IMR-90 (cell line): ENCODE data around the gene CCDC180. TPM values are rescaled to one million over a fixed set of nuclear protein-coding genes. Genes with fewer than 3 reads are reported as not detected.

Source experiments
- ATAC-seq: fragments of 200-7000 bp; cut with Tn5 transposase; 2 replicates; pipeline ENCODE4 v1.9.1; 2020; ENCODE audit warnings: low read depth, mild to moderate bottlenecking, moderate library complexity
- BruUV-seq: library from RNA; stranded (reverse); fragments of 400-500 nt; replicated peaks from 2 replicates; lab custom pipeline; 2021; lab: Mats Ljungman, UMichigan
- CTCF ChIA-PET: fragments of 300-600 bp; formaldehyde crosslinking; extraction: SDS; loops from one replicate; lab custom pipeline; 2021; ENCODE audit warnings: antibody characterized with exemption; lab: Yijun Ruan, JAX
- POLR2A ChIA-PET: fragments of 300-600 bp; sonication (Branson Sonifier 250); formaldehyde crosslinking; loops from one replicate; lab custom pipeline; 2022; ENCODE audit warnings: antibody characterized with exemption; ENCODE audit not compliant: unreplicated experiment; lab: Charles Lee
- DNase-seq: peaks from one replicate; pipeline ENCODE4 v3.0.0; 2013
- H2AFZ ChIP-seq: replicated peaks from 2 replicates; pipeline ENCODE3; 2013; ENCODE audit warnings: low read length, mild to moderate bottlenecking; ENCODE audit not compliant: poor library complexity
- H2AK5ac ChIP-seq: 2 replicates; pipeline ENCODE4 v1.6.1; 2013; ENCODE audit warnings: low read depth, low read length, inconsistent platforms
- H2AK9ac ChIP-seq: replicated peaks from 2 replicates; pipeline ENCODE3; 2013; ENCODE audit warnings: mild to moderate bottlenecking, low read depth, low read length, moderate library complexity; ENCODE audit not compliant: poor library complexity
- H2BK120ac ChIP-seq: 2 replicates; pipeline ENCODE4 v1.6.1; 2013; ENCODE audit warnings: low read depth, low read length, inconsistent platforms
- H2BK15ac ChIP-seq: 3 replicates; pipeline ENCODE4 v1.6.1; 2013; ENCODE audit warnings: low read depth, low read length, inconsistent platforms
- H2BK20ac ChIP-seq: 2 replicates; pipeline ENCODE4 v1.6.1; 2013; ENCODE audit warnings: low read depth, mild to moderate bottlenecking, inconsistent platforms, low read length, moderate library complexity
- H2BK5ac ChIP-seq: 2 replicates; pipeline ENCODE4 v1.6.1; 2013; ENCODE audit warnings: mild to moderate bottlenecking, low read depth, low read length, inconsistent platforms; ENCODE audit not compliant: poor library complexity, severe bottlenecking
- H3K14ac ChIP-seq: replicated peaks from 2 replicates; pipeline ENCODE4 v1.6.1; 2013; ENCODE audit warnings: low read depth, low read length, inconsistent platforms
- H3K18ac ChIP-seq: 2 replicates; pipeline ENCODE4 v1.6.1; 2013; ENCODE audit warnings: low read depth, low read length, control low read depth
- H3K23ac ChIP-seq: 2 replicates; pipeline ENCODE4 v1.6.1; 2013; ENCODE audit warnings: low read depth, low read length, inconsistent platforms
- H3K27ac ChIP-seq: 2 replicates; pipeline ENCODE4 v1.5.1; 2013; ENCODE audit warnings: mild to moderate bottlenecking, control low read depth, low read length; ENCODE audit not compliant: insufficient read depth
- H3K27me3 ChIP-seq: 2 replicates; pipeline ENCODE4 v1.6.1; 2013; ENCODE audit warnings: low read length; ENCODE audit not compliant: control insufficient read depth, insufficient read depth
- H3K36me3 ChIP-seq: 2 replicates; pipeline ENCODE4 v1.6.1; 2013; ENCODE audit warnings: low read length, mixed read lengths; ENCODE audit not compliant: control insufficient read depth, insufficient read depth
- H3K4ac ChIP-seq: 2 replicates; pipeline ENCODE4 v1.6.1; 2013; ENCODE audit warnings: low read depth, low read length, inconsistent platforms
- H3K4me1 ChIP-seq: 2 replicates; pipeline ENCODE4 v1.6.1; 2013; ENCODE audit warnings: low read length, mixed read lengths; ENCODE audit not compliant: control insufficient read depth, insufficient read depth
- H3K4me2 ChIP-seq: 2 replicates; pipeline ENCODE4 v1.6.1; 2013; ENCODE audit warnings: low read depth, mild to moderate bottlenecking, control low read depth, low read length, moderate library complexity
- H3K4me3 ChIP-seq: 2 replicates; pipeline ENCODE4 v1.5.1; 2013; ENCODE audit warnings: low read depth, mild to moderate bottlenecking, control low read depth, low read length, moderate library complexity; ENCODE audit not compliant: insufficient read depth
- H3K56ac ChIP-seq: 2 replicates; pipeline ENCODE4 v1.6.1; 2013; ENCODE audit warnings: low read length, inconsistent platforms; ENCODE audit not compliant: insufficient read depth; ENCODE audit errors: extremely low read depth
- H3K79me1 ChIP-seq, 2 experiments: 2 replicates each; pipeline ENCODE4 v1.6.1; 2013; ENCODE audit warnings: low read length in 2 of 2, inconsistent platforms in 1 of 2, low read depth in 1 of 2
- H3K9ac ChIP-seq: 2 replicates; pipeline ENCODE4 v1.6.1; 2013; ENCODE audit warnings: low read depth, low read length, control low read depth
- H3K9me1 ChIP-seq: 2 replicates; pipeline ENCODE4 v1.6.1; 2013; ENCODE audit warnings: low read length, inconsistent platforms; ENCODE audit not compliant: insufficient read depth
- H3K9me3 ChIP-seq: 2 replicates; pipeline ENCODE4 v1.6.1; 2013; ENCODE audit warnings: low read length; ENCODE audit not compliant: control insufficient read depth, insufficient read depth
- H4K20me1 ChIP-seq: 2 replicates; pipeline ENCODE4 v1.6.1; 2013; ENCODE audit warnings: low read length, inconsistent platforms; ENCODE audit not compliant: insufficient read depth
- H4K5ac ChIP-seq: 2 replicates; pipeline ENCODE4 v1.6.1; 2013; ENCODE audit warnings: mild to moderate bottlenecking, low read depth, low read length, control low read depth
- H4K8ac ChIP-seq, 2 experiments: 2 replicates each; pipeline ENCODE4 v1.6.1; 2013; ENCODE audit warnings: low read depth in 2 of 2, low read length in 2 of 2, control low read depth in 1 of 2, inconsistent platforms in 1 of 2
- H4K91ac ChIP-seq: 2 replicates; pipeline ENCODE4 v1.6.1; 2013; ENCODE audit warnings: low read depth, low read length, inconsistent platforms; ENCODE audit not compliant: insufficient read depth
- BHLHE40 ChIP-seq: fragments of 150-350 bp; IDR thresholded peaks from 2 replicates; pipeline ENCODE4 v1.6.1; 2016; ENCODE audit warnings: mild to moderate bottlenecking, low read depth, low read length
- CEBPB ChIP-seq: IDR thresholded peaks from 2 replicates; pipeline ENCODE4 v1.6.1; 2012; ENCODE audit warnings: low read depth, low read length, improper control_type of control experiment
- CHD1 ChIP-seq: IDR thresholded peaks from 2 replicates; pipeline ENCODE4 v1.6.1; 2012; ENCODE audit warnings: low read depth, low read length, improper control_type of control experiment
- CTCF ChIP-seq: conservative IDR thresholded peaks from 2 replicates; pipeline ENCODE4 v1.5.1; 2012; ENCODE audit warnings: mild to moderate bottlenecking, low read depth, low read length, improper control_type of control experiment
- ELK1 ChIP-seq: fragments of 150-350 bp; IDR thresholded peaks from 2 replicates; pipeline ENCODE4 v1.6.1; 2016; ENCODE audit warnings: low read depth, mild to moderate bottlenecking, low read length, moderate library complexity, borderline replicate concordance
- FOS ChIP-seq: fragments of 150-350 bp; IDR thresholded peaks from 2 replicates; pipeline ENCODE4 v1.6.1; 2016; ENCODE audit warnings: low read depth, low read length
- MXI1 ChIP-seq: IDR thresholded peaks from 2 replicates; pipeline ENCODE4 v1.6.1; 2012; ENCODE audit warnings: low read depth, mild to moderate bottlenecking, low read length, moderate library complexity, borderline replicate concordance
- NFE2L2 ChIP-seq: fragments of 150-350 bp; IDR thresholded peaks from 2 replicates; pipeline ENCODE4 v1.6.1; 2016; ENCODE audit warnings: low read depth, mild to moderate bottlenecking, low read length
- POLR2A ChIP-seq: IDR thresholded peaks from 2 replicates; pipeline ENCODE4 v1.6.1; 2012; ENCODE audit warnings: mild to moderate bottlenecking, low read depth, low read length
- RFX5 ChIP-seq: IDR thresholded peaks from 2 replicates; pipeline ENCODE4 v1.8.0; 2012; ENCODE audit warnings: low read depth, mild to moderate bottlenecking, low read length, moderate library complexity
- SMC3 ChIP-seq: fragments of 150-350 bp; IDR thresholded peaks from 2 replicates; pipeline ENCODE4 v1.6.1; 2016; ENCODE audit warnings: low read depth, mild to moderate bottlenecking, antibody characterized with exemption, low read length, moderate library complexity
- whole genome bisulfite sequencing, 2 experiments: methylation state at CpG; one replicate each; pipeline versions ENCODE4 v1.1.5 to v1.1.7; 2013; ENCODE audit warnings: missing lambda C conversion rate in 2 of 2; ENCODE audit not compliant: insufficient read length in 1 of 2; ENCODE audit errors: extremely low coverage in 2 of 2; 5-methylcytosine and 5-hydroxymethylcytosine counted together
- dilution Hi-C: fragments of 300-500 bp; cut with HindIII; formaldehyde crosslinking; loops from one replicate; pipeline ENCODE4 v1.14.3; 2018; ENCODE audit warnings: low sequenced_read_pairs; ENCODE audit not compliant: unreplicated experiment
- in situ Hi-C: fragments of 300-500 bp; cut with MboI; formaldehyde crosslinking; loops from 3 replicates; pipeline ENCODE4 v1.14.3; 2019; ENCODE audit warnings: low sequenced_read_pairs, inconsistent platforms, mixed read lengths
- intact Hi-C: fragments of 100-400 bp; cut with micrococcal nuclease; formaldehyde crosslinking; loops from 2 replicates; pipeline ENCODE4 v1.10.0; 2022
- polyA plus RNA-seq, 3 experiments: library from polyadenylated mRNA; depleted of rRNA; stranded (reverse); fragments of >200 nt; gene quantifications; 2 replicates each; pipeline ENCODE4 v1.2.3, GENCODE V29; 2012; ENCODE audit warnings: low replicate concordance in 1 of 3
- total RNA-seq: library from RNA; depleted of rRNA; stranded (reverse); fragments of >200 nt; gene quantifications from 2 replicates; pipeline ENCODE4 v1.2.3, GENCODE V29; 2012

CCDC180 gene
- total and polyA plus RNA-seq, 2 of the 4 experiments (the other 2 are of a cell fraction): 0.24 to 0.90 TPM

GRCh38 chr9:97309260-97309659 lies 1.8 kb downstream of the CCDC180 start:
- Histone ChIP-seq H3K4me1 (no peaks in the 10 kb centered on the region), H2BK20ac (no peak overlapping the region), H2BK15ac (no peak overlapping the region), H2AK9ac (no peak overlapping the region), H3K27me3 (no peaks in the 10 kb centered on the region), H3K79me1 (no peaks in the 10 kb centered on the region), H2AK5ac (no peak overlapping the region), H3K4me3 (no peak overlapping the region), H4K8ac (no peak overlapping the region), H4K91ac (no peak overlapping the region), H3K4me2 (no peak overlapping the region), H3K27ac (no peak overlapping the region), H2BK5ac (no peak overlapping the region), H2BK120ac (no peak overlapping the region), H3K56ac (no peak overlapping the region), H3K9ac (no peak overlapping the region), H3K36me3 (no peaks in the 10 kb centered on the region), H3K4ac (no peak overlapping the region), H3K9me3 (no peaks in the 10 kb centered on the region), H3K23ac (no peak overlapping the region), H3K9me1 (no peaks in the 10 kb centered on the region), H3K14ac (no peak overlapping the region), H2AFZ (no peak overlapping the region), H3K18ac (no peak overlapping the region), H4K5ac (no peak overlapping the region), H4K20me1 (no peaks in the 10 kb centered on the region)
- WGBS, 2 experiments: no CpG with 5 or more reads among the region's 5 CpGs
- intact Hi-C loops (no loop called here), in situ Hi-C loops (no loop called here), dilution Hi-C loops (no loop called here)
- BruUV-seq: no TSS peak
- ChIA-PET POLR2A (no interaction called here), CTCF (no interaction called here)
- no peak for DNase-seq
- TF ChIP-seq CTCF (no peak), FOS (no peak), CHD1 (no peak), RFX5 (no peak), SMC3 (no peak), MXI1 (no peak), ELK1 (no peak), CEBPB (no peak), POLR2A (no peak), NFE2L2 (no peak), BHLHE40 (no peak)
- no peak for ATAC-seq
